K562 (cell line): ENCODE measurements around the gene TFEB. TPM values are rescaled to one million over a fixed set of nuclear protein-coding genes. Genes with fewer than 3 reads are reported as not detected.

ENCODE experiments used
- ADNP ChIP-seq: fragments of 200-800 bp; sonication (Bioruptor generic); IDR thresholded peaks from 2 replicates; pipeline ENCODE4 v1.6.1; 2016; ENCODE audit warnings: missing genetic modification characterization, missing compliant biosample characterization
- CC2D1A ChIP-seq: fragments of 450-650 bp; IDR thresholded peaks from 2 replicates; pipeline ENCODE4 v1.6.1; 2017; ENCODE audit warnings: mild to moderate bottlenecking
- CCAR2 ChIP-seq: fragments of 200-400 bp; formaldehyde crosslinking; IDR thresholded peaks from 2 replicates; pipeline ENCODE4 v1.6.1; 2017; ENCODE audit warnings: mild to moderate bottlenecking, low read depth, low read length
- ESRRB ChIP-seq: fragments of 250-450 bp; sonication (Bioruptor Pico); IDR thresholded peaks from 2 replicates; pipeline ENCODE4 v1.5.0; 2020; ENCODE audit warnings: mild to moderate bottlenecking, moderate library complexity, borderline replicate concordance
- EZH2 ChIP-seq: IDR thresholded peaks from 2 replicates; pipeline ENCODE4 v1.6.1; 2012; ENCODE audit warnings: low read depth, mild to moderate bottlenecking, inconsistent platforms, low read length, borderline replicate concordance
- FIP1L1 ChIP-seq: fragments of 200-400 bp; formaldehyde crosslinking; IDR thresholded peaks from 2 replicates; pipeline ENCODE4 v1.6.1; 2018; ENCODE audit warnings: mild to moderate bottlenecking, low read depth, low read length; ENCODE audit not compliant: poor library complexity, severe bottlenecking
- GATAD2B ChIP-seq: fragments of 450-650 bp; IDR thresholded peaks from 2 replicates; pipeline ENCODE4 v1.6.1; 2017; ENCODE audit warnings: mild to moderate bottlenecking, borderline replicate concordance
- HNRNPK ChIP-seq: fragments of 200-400 bp; formaldehyde crosslinking; IDR thresholded peaks from one replicate; pipeline ENCODE4 v1.6.1; 2018; ENCODE audit warnings: mild to moderate bottlenecking, low read depth, low read length; ENCODE audit not compliant: poor library complexity, severe bottlenecking
- MYNN ChIP-seq, 2 experiments: sonication (generic); formaldehyde crosslinking in 1 of 2; IDR thresholded peaks; 2 replicates each; pipeline versions ENCODE4 v1.5.0 to v1.6.1; 2016 to 2020; ENCODE audit warnings: antibody characterized with exemption in 1 of 2, missing genetic modification reagents in 1 of 2
- NCOA2 ChIP-seq, 2 experiments: fragments of 450-650 bp; IDR thresholded peaks; 2 replicates each; pipeline ENCODE4 v1.6.1; 2018; ENCODE audit warnings: mild to moderate bottlenecking in 2 of 2, moderate library complexity in 1 of 2; ENCODE audit not compliant: partially characterized antibody in 2 of 2
- NR3C1 ChIP-seq: sonication (generic); formaldehyde crosslinking; IDR thresholded peaks from 2 replicates; pipeline ENCODE4 v1.8.1; 2022; ENCODE audit warnings: missing genetic modification reagents
- TAF9B ChIP-seq: fragments of 450-650 bp; IDR thresholded peaks from 2 replicates; pipeline ENCODE4 v1.6.1; 2018; ENCODE audit warnings: mild to moderate bottlenecking; ENCODE audit not compliant: partially characterized antibody
- YY1 ChIP-seq, 3 experiments: IDR thresholded peaks; 2 replicates each; pipeline ENCODE4 v1.6.1; 2011; ENCODE audit warnings: low read length in 2 of 3, mild to moderate bottlenecking in 2 of 3, moderate library complexity in 2 of 3, borderline replicate concordance in 1 of 3, control low read depth in 1 of 3, low read depth in 1 of 3; ENCODE audit not compliant: insufficient read depth in 3 of 3, insufficient replicate concordance in 2 of 3, control insufficient read depth in 1 of 3, insufficient read length in 1 of 3; ENCODE audit errors: extremely low read depth in 1 of 3
- ZBTB7A ChIP-seq: IDR thresholded peaks from 2 replicates; pipeline ENCODE4 v1.6.1; 2011; ENCODE audit warnings: low read depth, mild to moderate bottlenecking, low read length, moderate library complexity, borderline replicate concordance; ENCODE audit not compliant: control insufficient read depth
- ZNF586 ChIP-seq: fragments of 450-650 bp; formaldehyde crosslinking; conservative IDR thresholded peaks from 2 replicates; pipeline ENCODE4 v1.4.0; 2020; ENCODE audit warnings: mild to moderate bottlenecking, moderate library complexity
- ZNF589 ChIP-seq: fragments of 200-800 bp; sonication (Bioruptor generic); IDR thresholded peaks from 2 replicates; pipeline ENCODE4 v1.6.1; 2016; ENCODE audit warnings: low read depth, missing genetic modification characterization, missing compliant biosample characterization
- ZNF76 ChIP-seq: fragments of 250-450 bp; sonication (Bioruptor Pico); IDR thresholded peaks from 2 replicates; pipeline ENCODE4 v1.4.0; 2020; ENCODE audit warnings: mild to moderate bottlenecking, moderate library complexity, borderline replicate concordance
- polyA plus RNA-seq, 8 experiments: library from polyadenylated mRNA; depleted of rRNA in 4 of 8; stranded (reverse) in 5 of 8; unstranded in 3 of 8; fragments of >200 nt; fragmentation: Nextera tagmentation in 2 of 8; fragmentation: Illumina TruSeq in 1 of 8; extraction: Ambion mirVana in 2 of 8; extraction: Trizol in 1 of 8; gene quantifications; 2 replicates each; pipeline versions ENCODE4 v1.2.1 to v1.2.3, GENCODE V29; 2011 to 2014; ENCODE audit warnings: inconsistent platforms in 1 of 8, missing spikeins in 1 of 8
- total RNA-seq, 7 experiments: library from RNA; depleted of rRNA in 6 of 7; stranded (reverse); fragments of >200 nt in 6 of 7; fragmentation: Illumina TruSeq in 2 of 7; extraction: Trizol in 2 of 7; gene quantifications; 2 replicates each; pipeline versions ENCODE4 v1.2.1 to v1.2.3, GENCODE V29; 2011 to 2021; ENCODE audit warnings: low replicate concordance in 1 of 7
- TF ChIP-seq, protein P1 (sequence below): fragments of 450-650 bp; IDR thresholded peaks from 2 replicates; pipeline ENCODE4 v1.6.1; 2016; ENCODE audit warnings: mild to moderate bottlenecking
- TF ChIP-seq, protein P2 (sequence below): fragments of 450-650 bp; IDR thresholded peaks from 2 replicates; pipeline ENCODE4 v1.6.1; 2017; ENCODE audit warnings: mild to moderate bottlenecking, moderate library complexity
- TF ChIP-seq, protein P3 (sequence below): fragments of 250-450 bp; sonication (Bioruptor Pico); IDR thresholded peaks from 2 replicates; pipeline ENCODE4 v1.8.0; 2022; ENCODE audit warnings: inconsistent platforms

TFEB gene
- total and polyA plus RNA-seq, 9 of the 15 experiments (the other 6 are each of a cell fraction or from before 2014, with no cell fraction given), result 0.04 to 4.7 (median 2.0) TPM

DNA sequence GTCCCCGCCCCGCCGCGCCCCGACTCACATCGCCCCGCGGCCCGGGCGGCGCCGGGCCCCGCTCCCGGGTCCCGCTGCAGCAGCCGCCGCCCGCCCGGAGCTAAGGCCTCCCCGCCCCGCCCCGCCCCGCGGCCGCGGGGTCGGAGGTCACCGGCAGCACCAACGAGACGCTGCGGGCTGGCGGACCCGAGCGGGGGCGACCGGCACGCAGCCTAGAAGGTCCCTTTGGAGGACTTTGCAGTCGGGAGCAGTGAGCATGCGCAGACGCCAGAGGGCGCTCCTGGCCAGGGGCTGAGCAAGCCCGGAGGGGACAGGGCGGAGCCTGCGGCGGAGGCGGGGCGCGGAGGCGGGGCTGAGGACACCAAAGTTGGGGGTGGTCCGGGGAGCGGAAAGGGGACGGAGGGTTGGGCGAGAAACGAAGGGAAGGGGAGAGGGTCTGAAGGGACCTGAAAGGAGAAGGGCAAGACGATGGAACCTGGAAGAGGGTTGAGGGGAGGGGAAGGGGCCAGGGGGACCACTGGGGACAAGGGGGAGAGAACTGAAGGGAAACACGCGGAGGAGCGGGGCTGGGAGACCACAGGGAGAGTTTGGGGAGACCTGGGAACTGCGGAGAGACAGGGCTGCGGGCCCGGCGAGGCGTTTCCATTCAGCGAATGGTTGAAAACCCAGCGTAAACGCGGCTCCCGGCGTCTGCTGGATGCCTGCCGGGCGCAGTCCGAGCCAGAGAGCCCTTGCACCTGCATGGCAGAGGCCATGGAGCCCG, 44.6 kb upstream of the TFEB start, which contains the start of gene FRS3 (continued):
- TF ChIP-seq YY1 (IDR thresholded peaks at IDR 0.05; ENCODE audit: borderline replicate concordance in 1 of 3, control insufficient read depth in 1 of 3, extremely low read depth in 1 of 3, insufficient read depth in 3 of 3, insufficient read length in 1 of 3, insufficient replicate concordance in 2 of 3, low read depth in 1 of 3, low read length in 2 of 3) (peak in 2 of 3 experiments; percentile 5 to 66), ZNF586 (CRISPR knock-in tag) (no peak), NCOA2 (IDR thresholded peaks at IDR 0.05; ENCODE audit: partially characterized antibody in 2 of 2) (no peak), CCAR2 (no peak), ZNF76 (CRISPR knock-in tag) (peak; percentile 11; the same call in 1 of the 2 replicates), CC2D1A (peak; percentile 91), NR3C1 (no peak), ZNF589 (CRISPR knock-in tag) (no peak), ZBTB7A (peak; percentile 90), MYNN (IDR thresholded peaks at IDR 0.05) (no peak; the same call in 1 of the 2 replicates), MYNN (CRISPR knock-in tag; IDR thresholded peaks at IDR 0.05) (no peak), HNRNPK (peak; percentile 82), EZH2 (no peak), FIP1L1 (peak; percentile 90), TAF9B (no peak), ADNP (no peak), GATAD2B (peak; percentile 95), ESRRB (CRISPR knock-in tag) (no peak)
- TF ChIP-seq, protein P1, sequence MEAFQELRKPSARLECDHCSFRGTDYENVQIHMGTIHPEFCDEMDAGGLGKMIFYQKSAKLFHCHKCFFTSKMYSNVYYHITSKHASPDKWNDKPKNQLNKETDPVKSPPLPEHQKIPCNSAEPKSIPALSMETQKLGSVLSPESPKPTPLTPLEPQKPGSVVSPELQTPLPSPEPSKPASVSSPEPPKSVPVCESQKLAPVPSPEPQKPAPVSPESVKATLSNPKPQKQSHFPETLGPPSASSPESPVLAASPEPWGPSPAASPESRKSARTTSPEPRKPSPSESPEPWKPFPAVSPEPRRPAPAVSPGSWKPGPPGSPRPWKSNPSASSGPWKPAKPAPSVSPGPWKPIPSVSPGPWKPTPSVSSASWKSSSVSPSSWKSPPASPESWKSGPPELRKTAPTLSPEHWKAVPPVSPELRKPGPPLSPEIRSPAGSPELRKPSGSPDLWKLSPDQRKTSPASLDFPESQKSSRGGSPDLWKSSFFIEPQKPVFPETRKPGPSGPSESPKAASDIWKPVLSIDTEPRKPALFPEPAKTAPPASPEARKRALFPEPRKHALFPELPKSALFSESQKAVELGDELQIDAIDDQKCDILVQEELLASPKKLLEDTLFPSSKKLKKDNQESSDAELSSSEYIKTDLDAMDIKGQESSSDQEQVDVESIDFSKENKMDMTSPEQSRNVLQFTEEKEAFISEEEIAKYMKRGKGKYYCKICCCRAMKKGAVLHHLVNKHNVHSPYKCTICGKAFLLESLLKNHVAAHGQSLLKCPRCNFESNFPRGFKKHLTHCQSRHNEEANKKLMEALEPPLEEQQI, result no peak
- TF ChIP-seq, protein P2, sequence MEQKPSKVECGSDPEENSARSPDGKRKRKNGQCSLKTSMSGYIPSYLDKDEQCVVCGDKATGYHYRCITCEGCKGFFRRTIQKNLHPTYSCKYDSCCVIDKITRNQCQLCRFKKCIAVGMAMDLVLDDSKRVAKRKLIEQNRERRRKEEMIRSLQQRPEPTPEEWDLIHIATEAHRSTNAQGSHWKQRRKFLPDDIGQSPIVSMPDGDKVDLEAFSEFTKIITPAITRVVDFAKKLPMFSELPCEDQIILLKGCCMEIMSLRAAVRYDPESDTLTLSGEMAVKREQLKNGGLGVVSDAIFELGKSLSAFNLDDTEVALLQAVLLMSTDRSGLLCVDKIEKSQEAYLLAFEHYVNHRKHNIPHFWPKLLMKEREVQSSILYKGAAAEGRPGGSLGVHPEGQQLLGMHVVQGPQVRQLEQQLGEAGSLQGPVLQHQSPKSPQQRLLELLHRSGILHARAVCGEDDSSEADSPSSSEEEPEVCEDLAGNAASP, result no peak
- TF ChIP-seq, protein P3, sequence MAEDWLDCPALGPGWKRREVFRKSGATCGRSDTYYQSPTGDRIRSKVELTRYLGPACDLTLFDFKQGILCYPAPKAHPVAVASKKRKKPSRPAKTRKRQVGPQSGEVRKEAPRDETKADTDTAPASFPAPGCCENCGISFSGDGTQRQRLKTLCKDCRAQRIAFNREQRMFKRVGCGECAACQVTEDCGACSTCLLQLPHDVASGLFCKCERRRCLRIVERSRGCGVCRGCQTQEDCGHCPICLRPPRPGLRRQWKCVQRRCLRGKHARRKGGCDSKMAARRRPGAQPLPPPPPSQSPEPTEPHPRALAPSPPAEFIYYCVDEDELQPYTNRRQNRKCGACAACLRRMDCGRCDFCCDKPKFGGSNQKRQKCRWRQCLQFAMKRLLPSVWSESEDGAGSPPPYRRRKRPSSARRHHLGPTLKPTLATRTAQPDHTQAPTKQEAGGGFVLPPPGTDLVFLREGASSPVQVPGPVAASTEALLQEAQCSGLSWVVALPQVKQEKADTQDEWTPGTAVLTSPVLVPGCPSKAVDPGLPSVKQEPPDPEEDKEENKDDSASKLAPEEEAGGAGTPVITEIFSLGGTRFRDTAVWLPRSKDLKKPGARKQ, result no peak
